SU-DHL-6 (cell line): ENCODE results near the gene CCDC169.

ENCODE experiments used
- CTCF ChIP-seq: fragments of 200-600 bp; sonication (generic); IDR thresholded peaks from one replicate; pipeline ENCODE4 v1.5.1; 2017; ENCODE audit warnings: antibody characterized with exemption, mild to moderate bottlenecking, low read length, moderate library complexity; ENCODE audit not compliant: insufficient read depth, poor library complexity, severe bottlenecking
- EZH2phosphoT487 ChIP-seq: fragments of 200-600 bp; sonication (generic), shearing (Covaris generic); conservative IDR thresholded peaks from 2 replicates; pipeline ENCODE4 v1.6.1; 2018; ENCODE audit warnings: mild to moderate bottlenecking, antibody characterized with exemption, low read length, moderate library complexity, mixed read lengths

GRCh38 chr13:36210738-36211137 lies 86.9 kb downstream of the CCDC169 start:
- TF ChIP-seq CTCF (no peak), EZH2phosphoT487 (no peak)
